Measurements from ENCODE around the gene RHPN2.

The RHPN2 gene

GRCh38 chr19:33052352-33052972 is 12.2 kb downstream of the RHPN2 start:
- Histone ChIP-seq H3K36me3 (ENCODE audit: insufficient read depth, low read length) (no peaks in the 10 kb centered on the region), H3K4me2 (ENCODE audit: low read depth, low read length, poor library complexity, severe bottlenecking) (no peak overlapping the region), H3K9me2 (replicated peaks; ENCODE audit: low read depth, low read length) (no peaks in the 10 kb centered on the region), H3K27me3 (ENCODE audit: insufficient read depth, low read length, poor library complexity, severe bottlenecking) (no peaks in the 10 kb centered on the region), H3K4me3 (ENCODE audit: low read length, poor library complexity, severe bottlenecking) (no peak overlapping the region), H3K79me2 (ENCODE audit: insufficient read depth, low read length) (no peaks in the 10 kb centered on the region), H3K4me1 (ENCODE audit: insufficient read depth, low read length, poor library complexity, severe bottlenecking) (no peaks in the 10 kb centered on the region), H3K9me3 (ENCODE audit: insufficient read depth, low read depth, low read length) (no peaks in the 10 kb centered on the region), H3K9ac (ENCODE audit: low read depth, low read length, poor library complexity, severe bottlenecking) (no peak overlapping the region), H3F3A (ENCODE audit: low read depth) (no peaks in the 10 kb centered on the region), H4K20me1 (ENCODE audit: insufficient read depth, low read length, poor library complexity, severe bottlenecking) (no peaks in the 10 kb centered on the region), H2AFZ (ENCODE audit: low read length) (no peak overlapping the region)
- TF ChIP-seq CTCF (conservative IDR thresholded peaks at IDR 0.05; ENCODE audit: low read length): no peak
- TF ChIP-seq EZH2phosphoT487 (IDR thresholded peaks at IDR 0.05; ENCODE audit: borderline replicate concordance): no peak

- Histone ChIP-seq H3K79me2 (ENCODE audit: insufficient read depth, low read length) (no peaks in the 10 kb centered on the region), H3F3A (ENCODE audit: low read depth) (no peaks in the 10 kb centered on the region), H3K4me3 (ENCODE audit: low read length, poor library complexity, severe bottlenecking) (no peak overlapping the region), H3K9ac (ENCODE audit: low read depth, low read length, poor library complexity, severe bottlenecking) (no peak overlapping the region), H3K4me2 (ENCODE audit: low read depth, low read length, poor library complexity, severe bottlenecking) (no peak overlapping the region), H3K9me2 (replicated peaks; ENCODE audit: low read depth, low read length) (no peaks in the 10 kb centered on the region), H3K27me3 (ENCODE audit: insufficient read depth, low read length, poor library complexity, severe bottlenecking) (no peaks in the 10 kb centered on the region), H3K36me3 (ENCODE audit: insufficient read depth, low read length) (no peaks in the 10 kb centered on the region), H3K9me3 (ENCODE audit: insufficient read depth, low read depth, low read length) (no peaks in the 10 kb centered on the region), H2AFZ (ENCODE audit: low read length) (no peak overlapping the region), H4K20me1 (ENCODE audit: insufficient read depth, low read length, poor library complexity, severe bottlenecking) (no peaks in the 10 kb centered on the region), H3K4me1 (ENCODE audit: insufficient read depth, low read length, poor library complexity, severe bottlenecking) (no peaks in the 10 kb centered on the region)
- no peak for TF ChIP-seq CTCF (conservative IDR thresholded peaks at IDR 0.05; ENCODE audit: low read length)
- TF ChIP-seq EZH2phosphoT487 (IDR thresholded peaks at IDR 0.05; ENCODE audit: borderline replicate concordance): no peak
These were observed 14.6 kb downstream of the RHPN2 start for GRCh38 chr19:33050110-33050509.

- Histone ChIP-seq H4K20me1 (ENCODE audit: insufficient read depth, low read length, poor library complexity, severe bottlenecking) (no peaks in the 10 kb centered on the region), H3K79me2 (ENCODE audit: insufficient read depth, low read length) (no peaks in the 10 kb centered on the region), H3K9me3 (ENCODE audit: insufficient read depth, low read depth, low read length) (no peaks in the 10 kb centered on the region), H3K9me2 (replicated peaks; ENCODE audit: low read depth, low read length) (no peaks in the 10 kb centered on the region), H3K4me2 (ENCODE audit: low read depth, low read length, poor library complexity, severe bottlenecking) (no peak overlapping the region), H3K4me1 (ENCODE audit: insufficient read depth, low read length, poor library complexity, severe bottlenecking) (no peaks in the 10 kb centered on the region), H3K9ac (ENCODE audit: low read depth, low read length, poor library complexity, severe bottlenecking) (no peak overlapping the region), H2AFZ (ENCODE audit: low read length) (no peak overlapping the region), H3K36me3 (ENCODE audit: insufficient read depth, low read length) (no peaks in the 10 kb centered on the region), H3K4me3 (ENCODE audit: low read length, poor library complexity, severe bottlenecking) (no peak overlapping the region), H3F3A (ENCODE audit: low read depth) (no peaks in the 10 kb centered on the region), H3K27me3 (ENCODE audit: insufficient read depth, low read length, poor library complexity, severe bottlenecking) (no peaks in the 10 kb centered on the region)
- TF ChIP-seq CTCF (conservative IDR thresholded peaks at IDR 0.05; ENCODE audit: low read length) (no peak), EZH2phosphoT487 (IDR thresholded peaks at IDR 0.05; ENCODE audit: borderline replicate concordance) (no peak)
These were observed 15.6 kb downstream of the RHPN2 start for GRCh38 chr19:33048806-33049676.

Measured in Loucy (cell line).